Breast epithelium (tissue), 3 donors: Measurements from ENCODE around the gene CCL26.
"Not testable (repeated sequence)": the region's sequence is repeated elsewhere in the genome, so short reads cannot be mapped to it uniquely, and the experiment has no call there.

Experiments
- CTCF ChIP-seq, 3 donors: fragments of 450-650 bp; IDR thresholded peaks; one replicate each; pipeline ENCODE4 v1.5.1; 2016 to 2017; ENCODE audit warnings: antibody characterized with exemption in 3 of 3, mild to moderate bottlenecking in 3 of 3, moderate library complexity in 3 of 3
- POLR2A ChIP-seq: fragments of 450-650 bp; IDR thresholded peaks from one replicate; pipeline ENCODE4 v1.6.1; 2016; ENCODE audit warnings: antibody characterized with exemption, mild to moderate bottlenecking, moderate library complexity

DNA sequence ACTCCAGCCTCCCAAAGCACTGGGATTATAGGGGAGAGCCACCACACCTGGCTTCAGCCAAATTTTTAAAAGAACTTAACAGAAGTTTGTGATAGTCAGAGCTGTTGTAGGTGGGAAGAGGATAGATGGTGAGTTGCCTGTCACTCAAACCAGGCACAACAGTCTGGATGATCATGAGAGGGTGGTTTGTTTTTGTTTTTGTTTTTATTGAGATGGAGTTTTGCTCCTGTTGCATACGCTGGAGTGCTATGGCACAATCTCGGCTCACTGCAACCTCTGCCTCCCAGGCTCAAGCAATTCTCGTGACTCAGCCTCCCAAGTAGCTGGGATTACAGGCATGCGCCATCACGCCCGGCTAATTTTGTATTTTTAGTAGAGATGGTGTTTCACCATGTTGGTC is 1.9 kb upstream of the CCL26 start:
- not testable (repeated sequence) for TF ChIP-seq CTCF (IDR thresholded peaks at IDR 0.05); POLR2A
